HG02840 (cell line): Measurements from ENCODE around the gene ACAA1.

Experiments
- ATAC-seq: cut with Tn5 transposase; IDR thresholded peaks from one replicate; pipeline ENCODE4 v1.9.1; 2021; ENCODE audit warnings: mild to moderate bottlenecking, moderate library complexity, moderate number of reproducible peaks; ENCODE audit not compliant: unreplicated experiment, low FRiP score

ACAA1 gene

DNA sequence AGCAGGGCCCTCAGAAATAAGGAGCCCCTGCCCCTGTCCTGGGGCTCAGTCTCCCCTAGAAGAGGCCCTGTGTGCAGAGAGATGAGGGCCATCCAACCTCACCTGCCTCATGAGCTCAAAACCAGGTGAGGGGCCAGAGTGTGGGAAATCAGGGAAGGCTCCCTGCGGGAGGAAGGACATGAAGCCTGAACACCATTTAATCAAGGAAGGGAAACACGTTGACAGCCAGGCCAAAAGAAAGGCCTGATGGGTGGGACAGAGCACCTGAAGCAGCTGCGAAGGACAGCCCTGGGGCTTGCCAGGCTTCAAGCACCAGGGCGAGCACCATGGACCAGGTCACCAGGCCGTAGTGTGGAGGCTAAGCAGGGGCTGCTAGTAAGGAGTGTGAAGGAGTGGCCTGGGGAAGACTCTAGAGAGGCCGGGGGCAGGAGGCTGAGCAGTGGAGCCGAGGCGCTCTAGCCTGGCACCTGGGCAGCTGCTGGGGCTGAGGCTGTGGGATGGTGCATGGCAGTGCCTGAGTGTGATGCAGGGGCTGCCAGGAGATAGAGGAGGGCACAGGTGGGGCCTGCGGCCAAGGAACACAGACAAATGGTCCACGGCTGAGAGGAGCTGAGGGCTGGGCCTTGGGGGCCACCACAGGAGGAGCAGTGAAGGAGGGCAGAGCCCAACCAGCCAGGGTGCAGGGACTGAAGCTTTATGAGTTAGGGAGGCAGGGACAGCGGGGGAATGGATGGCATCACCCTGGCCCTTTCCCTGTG, 16.1 kb downstream of the ACAA1 start:
- no peak for ATAC-seq

DNA sequence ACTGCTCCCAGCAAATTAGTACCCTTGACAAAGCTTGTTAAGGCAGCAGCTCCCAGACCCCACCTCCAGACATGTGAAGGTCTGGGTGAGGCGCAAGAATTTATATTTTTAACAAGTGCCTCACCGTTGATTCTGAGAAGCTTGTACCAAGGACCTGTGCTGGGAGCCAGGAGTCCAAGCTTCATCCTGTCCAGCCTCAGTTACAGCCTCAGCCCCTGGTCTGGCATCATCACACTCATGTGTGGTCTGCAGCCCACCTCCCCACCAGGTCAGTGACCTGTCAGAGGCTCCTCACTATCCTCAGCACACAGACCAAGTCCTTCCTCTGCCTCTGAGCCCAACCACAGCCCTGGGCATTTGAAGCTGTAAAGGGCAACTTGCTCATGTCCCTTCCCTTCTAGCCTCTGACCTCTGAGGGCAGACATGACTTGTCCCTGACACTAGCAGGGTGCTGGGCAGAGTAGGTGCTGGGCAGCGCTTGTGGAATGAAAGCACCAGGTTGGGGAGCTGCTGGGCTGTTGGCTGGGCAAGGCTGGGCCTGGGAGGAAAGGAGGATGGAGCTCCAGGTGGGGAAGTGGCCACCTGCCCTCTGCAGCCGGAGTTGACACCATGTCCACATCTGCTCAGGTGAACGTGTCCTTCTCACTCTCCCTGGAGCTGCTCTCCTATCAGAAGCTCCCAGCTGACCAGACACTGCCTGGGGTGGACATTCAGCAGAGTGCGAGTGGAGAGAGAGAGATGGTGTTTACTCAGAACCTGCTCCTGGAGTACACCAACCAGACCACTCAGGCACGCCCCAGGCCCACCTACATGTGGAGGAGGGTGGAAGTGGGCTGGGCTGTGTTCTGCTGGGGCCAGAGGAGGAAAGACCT, 16.9 kb downstream of the ACAA1 start:
- ATAC-seq = no peak

DNA sequence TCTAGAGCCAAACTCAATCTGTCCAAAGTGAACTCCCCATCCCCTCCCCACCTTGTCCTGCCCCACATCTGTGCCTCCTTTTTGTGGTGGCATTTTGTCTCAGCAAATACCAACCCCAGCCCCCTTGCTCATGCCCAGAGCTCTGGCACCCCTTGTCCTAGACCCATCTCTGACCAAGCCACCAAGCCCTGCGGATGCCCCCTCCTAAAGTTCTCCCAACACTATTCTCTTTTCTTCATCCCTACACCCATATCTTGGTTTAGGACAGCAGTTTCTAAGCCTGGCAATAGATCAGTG, 17.7 kb downstream of the ACAA1 start:
- ATAC-seq = no peak

DNA sequence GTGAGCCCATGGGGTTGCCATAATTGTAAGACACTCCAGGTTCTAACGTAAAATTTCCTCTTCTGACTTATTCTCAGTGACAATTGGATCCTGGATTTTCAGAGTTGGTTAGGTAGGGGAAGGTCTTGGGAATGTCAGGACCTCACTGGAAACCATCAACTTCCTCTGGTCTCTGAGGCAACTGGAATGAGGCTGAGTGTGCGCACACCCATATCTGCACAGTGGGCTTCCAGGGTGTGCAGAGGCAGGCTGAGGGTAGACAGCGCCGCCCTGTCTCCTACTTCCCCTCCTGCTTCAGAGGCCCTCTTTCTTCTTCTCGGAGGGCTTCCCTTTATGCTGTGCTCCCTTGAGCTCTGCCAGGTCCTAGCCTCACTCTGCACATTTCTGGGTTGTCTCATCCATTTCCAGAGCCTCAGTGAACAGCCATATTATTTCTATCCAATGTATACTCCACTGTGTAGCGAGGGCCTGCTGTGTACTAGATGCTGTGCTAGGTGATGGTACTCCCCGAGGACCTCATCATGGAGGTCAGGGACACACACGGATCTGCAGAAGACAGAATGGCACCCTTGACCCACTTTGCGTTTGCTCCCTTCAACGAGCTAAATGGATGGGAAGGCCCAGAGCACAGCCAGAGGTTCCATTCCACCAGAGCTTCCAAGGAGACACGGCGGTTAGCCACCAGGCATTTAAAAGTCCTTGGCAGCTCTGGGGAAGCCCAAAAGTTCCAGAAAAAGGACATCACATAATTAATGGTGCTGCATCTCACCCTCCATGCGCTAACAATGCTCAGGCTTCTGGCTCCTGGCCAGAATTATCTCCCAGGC, 18.3 kb downstream of the ACAA1 start:
- ATAC-seq = no peak

DNA sequence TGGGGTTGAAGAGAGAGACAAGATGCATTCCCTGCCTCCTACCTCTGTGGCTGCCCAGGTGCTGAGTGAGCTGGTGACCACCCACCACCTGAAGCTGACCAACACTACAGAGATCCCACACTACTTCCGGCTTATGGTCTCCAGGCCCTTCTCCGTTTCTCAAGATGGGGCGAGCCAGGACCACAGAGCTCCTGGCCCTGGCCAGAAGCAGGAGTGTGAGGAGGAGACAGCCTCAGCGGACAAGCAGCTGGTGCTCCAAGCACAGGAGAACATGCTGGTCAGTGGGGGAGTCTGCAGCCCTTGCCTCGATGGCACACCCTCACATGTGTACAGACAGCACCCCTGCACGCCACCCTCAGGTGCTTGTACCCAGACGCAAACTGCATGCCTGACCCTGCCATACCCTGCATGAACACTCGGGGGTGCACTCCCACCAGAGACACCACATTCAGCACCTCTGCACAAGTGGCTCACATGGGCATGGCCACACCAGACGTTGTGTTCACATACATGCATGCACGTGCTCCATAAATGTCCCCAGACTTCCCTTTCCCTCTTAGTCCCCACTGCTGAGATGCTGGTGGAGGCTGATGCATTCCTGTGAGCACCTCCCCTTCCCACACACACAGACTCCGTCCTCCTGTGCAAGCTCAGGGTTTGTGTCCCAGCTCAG, 19.0 kb downstream of the ACAA1 start:
- no peak for ATAC-seq

GRCh38 chr3:38117163-38117716, 19.7 kb downstream of the ACAA1 start:
- no peak for ATAC-seq

DNA sequence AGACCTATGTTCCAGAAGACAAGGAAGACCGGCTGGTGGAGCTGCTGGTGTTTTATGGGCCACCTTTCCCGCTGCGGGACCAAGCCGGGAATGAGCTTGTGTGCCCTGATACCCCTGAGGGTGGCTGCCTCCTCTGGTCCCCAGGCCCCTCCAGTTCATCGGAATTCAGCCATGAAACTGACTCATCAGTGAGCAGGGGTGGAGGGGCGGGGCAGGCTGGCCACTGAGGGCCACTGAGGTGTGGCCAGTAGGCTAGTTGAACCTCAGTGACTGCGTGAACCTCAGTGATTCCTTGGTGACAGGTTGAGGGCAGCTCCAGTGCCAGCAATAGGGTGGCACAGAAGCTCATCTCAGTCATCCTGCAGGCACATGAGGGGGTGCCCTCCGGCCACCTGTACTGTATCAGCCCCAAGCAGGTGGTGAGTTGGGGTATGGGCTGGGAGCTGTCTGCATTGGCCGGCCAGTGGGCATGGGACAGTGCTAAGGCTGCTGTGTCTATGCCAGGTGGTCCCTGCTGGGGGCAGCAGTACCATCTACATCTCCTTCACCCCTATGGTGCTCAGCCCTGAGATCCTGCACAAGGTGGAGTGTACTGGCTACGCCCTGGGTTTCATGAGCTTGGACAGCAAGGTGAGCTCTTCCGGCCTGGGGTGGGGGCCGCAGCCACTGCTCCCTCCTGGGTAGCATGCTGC, 20.3 kb downstream of the ACAA1 start:
- ATAC-seq = no peak

- ATAC-seq = no peak
Observed at GRCh38 chr3:38115645-38116427, 21.1 kb downstream of the ACAA1 start.

- ATAC-seq = no peak
Observed at GRCh38 chr3:38114875-38115644, 21.9 kb downstream of the ACAA1 start.

DNA sequence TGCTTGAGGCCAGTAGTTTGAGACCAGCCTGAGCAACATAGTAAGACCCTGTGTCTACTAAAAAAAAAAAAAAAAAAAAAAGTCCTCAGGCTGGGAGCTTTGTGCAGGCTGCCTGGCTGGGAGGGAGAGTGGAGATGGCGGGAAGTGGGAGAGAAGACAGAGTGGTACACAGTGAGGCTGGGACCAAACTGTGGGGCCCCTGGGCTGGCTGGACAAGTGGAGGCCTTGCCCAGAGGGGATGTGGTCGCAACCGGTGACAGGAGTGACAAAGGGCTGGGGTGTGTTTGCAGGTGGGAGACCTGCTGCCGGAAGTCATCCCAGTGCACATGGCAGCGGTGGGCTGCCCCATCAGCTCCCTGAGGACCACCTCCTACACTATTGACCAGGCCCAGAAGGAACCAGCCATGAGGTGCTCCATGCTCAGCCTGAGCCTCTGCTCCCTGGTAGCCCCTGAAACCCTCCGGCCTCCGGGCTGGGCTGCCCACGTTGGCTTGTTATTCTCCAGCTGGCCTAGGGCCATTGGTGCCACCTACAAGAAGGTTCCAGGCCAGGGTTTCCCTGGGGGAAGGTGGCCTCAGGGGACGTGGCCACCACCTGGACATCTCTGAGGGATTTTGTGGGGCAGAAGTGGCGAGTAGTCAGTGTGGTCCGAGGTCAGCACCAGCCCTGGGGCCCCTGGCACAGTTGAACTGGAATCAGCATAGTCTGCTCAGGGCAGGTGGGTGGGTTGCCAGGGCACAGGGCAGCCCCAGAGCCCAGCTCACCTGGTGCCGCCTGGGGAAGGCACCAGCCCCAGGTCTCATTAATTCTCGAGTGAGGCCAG, 22.7 kb downstream of the ACAA1 start:
- ATAC-seq = no peak

DNA sequence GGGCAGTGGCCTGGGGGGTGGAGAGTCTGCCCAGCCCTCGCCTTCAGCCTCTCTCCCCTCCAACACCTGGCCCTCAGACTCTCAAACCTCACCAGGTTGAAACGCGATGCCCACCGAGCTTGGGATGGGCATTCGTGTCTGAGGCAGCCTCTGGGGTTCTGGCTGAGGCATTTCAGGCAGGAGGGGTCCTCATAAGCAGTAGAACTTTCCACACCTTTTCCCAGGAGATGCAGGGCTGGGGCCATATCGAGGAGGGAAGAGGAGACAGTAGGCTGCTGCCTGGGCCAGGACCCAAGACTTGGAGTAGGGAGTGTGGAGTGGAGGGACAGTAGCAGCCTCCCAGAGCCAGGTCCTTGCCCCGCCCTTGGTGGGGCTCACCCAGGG, 24.6 kb downstream of the ACAA1 start:
- ATAC-seq = no peak

- no peak for ATAC-seq
Observed at GRCh38 chr3:38111696-38112377, 25.1 kb downstream of the ACAA1 start.

GRCh38 chr3:38111201-38111600, 25.7 kb downstream of the ACAA1 start:
- no peak for ATAC-seq

DNA sequence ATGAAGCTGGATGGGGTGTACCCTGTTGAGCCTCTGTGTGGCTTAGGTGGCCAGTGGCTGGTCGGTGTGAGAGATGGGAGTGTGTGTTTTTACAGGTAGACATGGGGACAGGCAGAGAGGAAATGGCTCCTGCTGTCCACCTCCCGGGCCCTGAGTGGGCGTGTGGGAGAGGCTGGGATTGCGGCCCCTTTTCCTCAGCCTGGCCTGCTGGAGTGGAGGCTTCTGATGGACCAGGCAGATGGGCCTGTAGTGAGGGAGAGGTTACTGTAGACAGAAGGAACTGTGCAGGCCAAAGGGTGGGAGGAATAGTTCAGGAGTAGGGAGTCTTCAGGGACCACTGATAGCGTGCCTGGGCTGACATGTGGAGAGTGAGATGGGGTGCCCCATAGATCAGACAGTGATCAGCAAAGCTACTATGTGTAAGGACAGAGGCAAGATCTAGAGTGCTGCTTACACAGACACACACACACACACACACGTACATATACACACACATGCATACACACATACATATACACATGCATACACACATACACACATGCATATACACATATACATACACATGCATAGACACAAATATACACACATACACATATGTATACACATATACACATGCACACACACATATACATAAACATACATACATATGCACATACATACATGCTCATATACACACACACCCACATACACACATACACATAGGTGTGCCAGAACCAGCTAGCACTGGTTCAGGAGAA, 26.4 kb downstream of the ACAA1 start:
- no peak for ATAC-seq

GRCh38 chr3:38109580-38110313, 27.2 kb downstream of the ACAA1 start:
- ATAC-seq = no peak
